GM23338 (cell line): ENCODE data around the gene PSMD5. TPM values are rescaled to one million over a fixed set of nuclear protein-coding genes. Genes with fewer than 3 reads are reported as not detected.
A peak's percentile ranks its signal among the peaks of the same experiment; 100 is the strongest.

ENCODE experiments used
- ATAC-seq: fragments of 200-7000 bp; cut with Tn5 transposase; 3 replicates; pipeline ENCODE4 v1.9.1; 2020
- DNase-seq: peaks from one replicate; pipeline ENCODE4 v3.0.0-alpha.2; 2015; ENCODE audit warnings: low spot score
- H2AFZ ChIP-seq: fragments of 200-600 bp; sonication (generic); 2 replicates; pipeline ENCODE4 v1.8.0; 2016; ENCODE audit warnings: antibody characterized with exemption, mild to moderate bottlenecking, moderate library complexity
- H3F3A ChIP-seq: fragments of 200-600 bp; sonication (generic); replicated peaks from 2 replicates; pipeline ENCODE4 v1.8.0; 2017; ENCODE audit warnings: antibody characterized with exemption, mixed run types, low read depth
- H3K27ac ChIP-seq: fragments of 200-600 bp; sonication (generic); 2 replicates; pipeline ENCODE4 v1.6.1; 2016; ENCODE audit warnings: low read depth
- H3K27me3 ChIP-seq: fragments of 200-600 bp; sonication (generic); 2 replicates; pipeline ENCODE4 v1.8.0; 2016; ENCODE audit warnings: mild to moderate bottlenecking, mixed run types, moderate library complexity; ENCODE audit not compliant: insufficient read depth
- H3K36me3 ChIP-seq: fragments of 200-600 bp; sonication (generic); 2 replicates; pipeline ENCODE4 v1.8.0; 2016; ENCODE audit warnings: mild to moderate bottlenecking; ENCODE audit not compliant: insufficient read depth
- H3K4me1 ChIP-seq: fragments of 200-600 bp; sonication (generic); 2 replicates; pipeline ENCODE4 v1.8.0; 2016; ENCODE audit warnings: mild to moderate bottlenecking, moderate library complexity; ENCODE audit not compliant: insufficient read depth
- H3K4me2 ChIP-seq: fragments of 200-600 bp; sonication (generic); 2 replicates; pipeline ENCODE4 v1.7.1; 2017; ENCODE audit warnings: mixed run types
- H3K4me3 ChIP-seq: fragments of 200-600 bp; sonication (generic); 2 replicates; pipeline ENCODE4 v1.6.1; 2016; ENCODE audit warnings: mixed run types
- H3K79me2 ChIP-seq: fragments of 200-600 bp; sonication (generic); replicated peaks from 2 replicates; pipeline ENCODE4 v1.8.0; 2017; ENCODE audit warnings: mild to moderate bottlenecking; ENCODE audit not compliant: insufficient read depth
- H3K9me2 ChIP-seq: fragments of 200-600 bp; sonication (generic); 2 replicates; pipeline ENCODE4 v1.8.0; 2017; ENCODE audit not compliant: insufficient read depth
- H4K20me1 ChIP-seq: fragments of 200-600 bp; sonication (generic); replicated peaks from 2 replicates; pipeline ENCODE4 v1.8.0; 2017; ENCODE audit warnings: mild to moderate bottlenecking; ENCODE audit not compliant: insufficient read depth
- H3K27ac Mint-ChIP-seq: 2 replicates; pipeline ENCODE4 v1.8.0; 2020; ENCODE audit warnings: inconsistent platforms, mild to moderate bottlenecking, moderate library complexity, mixed read lengths
- H3K27me3 Mint-ChIP-seq: 3 replicates; pipeline ENCODE4 v1.8.0; 2022; ENCODE audit warnings: low read depth, mild to moderate bottlenecking, moderate library complexity, mixed read lengths, inconsistent platforms; ENCODE audit not compliant: insufficient read depth, poor library complexity
- H3K36me3 Mint-ChIP-seq: 3 replicates; pipeline ENCODE4 v1.8.0; 2021; ENCODE audit warnings: low read depth, mild to moderate bottlenecking, inconsistent platforms, moderate library complexity, mixed read lengths
- H3K4me1 Mint-ChIP-seq: 3 replicates; pipeline ENCODE4 v1.8.0; 2020; ENCODE audit warnings: mild to moderate bottlenecking, inconsistent platforms, mixed read lengths
- H3K4me3 Mint-ChIP-seq: 3 replicates; pipeline ENCODE4 v1.8.0; 2021; ENCODE audit warnings: moderate library complexity, mild to moderate bottlenecking, inconsistent platforms, mixed read lengths
- H3K9me3 Mint-ChIP-seq: 3 replicates; pipeline ENCODE4 v1.8.0; 2020; ENCODE audit warnings: moderate library complexity, mild to moderate bottlenecking, inconsistent platforms, mixed read lengths
- CREB1 ChIP-seq: fragments of 250-450 bp; sonication (Bioruptor Pico); IDR thresholded peaks from 2 replicates; pipeline ENCODE4 v1.5.0; 2020; ENCODE audit warnings: low read depth, mild to moderate bottlenecking, moderate library complexity
- EZH2 ChIP-seq: fragments of 200-600 bp; sonication (generic); IDR thresholded peaks from one replicate; pipeline ENCODE4 v1.8.0; 2017; ENCODE audit warnings: antibody characterized with exemption, mild to moderate bottlenecking, low read depth; ENCODE audit not compliant: unreplicated experiment
- JUNB ChIP-seq: IDR thresholded peaks from one replicate; pipeline ENCODE4 v1.6.1; 2016; ENCODE audit warnings: antibody characterized with exemption; ENCODE audit not compliant: unreplicated experiment
- POLR2AphosphoS5 ChIP-seq: IDR thresholded peaks from 2 replicates; pipeline ENCODE4 v1.6.1; 2016; ENCODE audit warnings: antibody characterized with exemption, low read depth
- ZNF114 ChIP-seq: fragments of 250-450 bp; sonication (Bioruptor Pico); IDR thresholded peaks from 2 replicates; pipeline ENCODE4 v1.5.0; 2020; ENCODE audit warnings: mild to moderate bottlenecking, moderate library complexity
- ZNF331 ChIP-seq: fragments of 250-450 bp; sonication (Bioruptor Pico); IDR thresholded peaks from 2 replicates; pipeline ENCODE4 v1.5.0; 2020; ENCODE audit warnings: low read depth, mild to moderate bottlenecking, moderate library complexity
- polyA plus RNA-seq: library from polyadenylated mRNA; unstranded; fragments of >200 nt; fragmentation: Nextera tagmentation; extraction: Ambion mirVana; gene quantifications from 2 replicates; pipeline ENCODE4 v1.2.1, GENCODE V29; 2016
- total RNA-seq: library from RNA; depleted of rRNA; stranded (reverse); fragments of >200 nt; shearing (Covaris generic); gene quantifications from 2 replicates; pipeline ENCODE4 v1.2.3, GENCODE V29; 2014
- TF ChIP-seq, protein P1 (sequence below): IDR thresholded peaks from 2 replicates; pipeline ENCODE4 v1.6.1; 2016; ENCODE audit warnings: antibody characterized with exemption
- TF ChIP-seq, protein P2 (sequence below), 2 experiments: fragments of 200-600 bp in 1 of 2; sonication (generic) in 1 of 2; conservative IDR thresholded peaks; 2 replicates each; pipeline versions ENCODE4 v1.5.1 to v1.6.1; 2016 to 2017; ENCODE audit warnings: antibody characterized with exemption in 2 of 2, low read depth in 2 of 2, mild to moderate bottlenecking in 2 of 2, moderate library complexity in 1 of 2
- TF ChIP-seq, protein P3 (sequence below): IDR thresholded peaks from one replicate; pipeline ENCODE4 v1.6.1; 2018; ENCODE audit warnings: antibody characterized with exemption; ENCODE audit not compliant: unreplicated experiment

The PSMD5 gene
- total and polyA plus RNA-seq, 2 experiments from 2014 or later, result 23.9 to 40.5 TPM

DNA sequence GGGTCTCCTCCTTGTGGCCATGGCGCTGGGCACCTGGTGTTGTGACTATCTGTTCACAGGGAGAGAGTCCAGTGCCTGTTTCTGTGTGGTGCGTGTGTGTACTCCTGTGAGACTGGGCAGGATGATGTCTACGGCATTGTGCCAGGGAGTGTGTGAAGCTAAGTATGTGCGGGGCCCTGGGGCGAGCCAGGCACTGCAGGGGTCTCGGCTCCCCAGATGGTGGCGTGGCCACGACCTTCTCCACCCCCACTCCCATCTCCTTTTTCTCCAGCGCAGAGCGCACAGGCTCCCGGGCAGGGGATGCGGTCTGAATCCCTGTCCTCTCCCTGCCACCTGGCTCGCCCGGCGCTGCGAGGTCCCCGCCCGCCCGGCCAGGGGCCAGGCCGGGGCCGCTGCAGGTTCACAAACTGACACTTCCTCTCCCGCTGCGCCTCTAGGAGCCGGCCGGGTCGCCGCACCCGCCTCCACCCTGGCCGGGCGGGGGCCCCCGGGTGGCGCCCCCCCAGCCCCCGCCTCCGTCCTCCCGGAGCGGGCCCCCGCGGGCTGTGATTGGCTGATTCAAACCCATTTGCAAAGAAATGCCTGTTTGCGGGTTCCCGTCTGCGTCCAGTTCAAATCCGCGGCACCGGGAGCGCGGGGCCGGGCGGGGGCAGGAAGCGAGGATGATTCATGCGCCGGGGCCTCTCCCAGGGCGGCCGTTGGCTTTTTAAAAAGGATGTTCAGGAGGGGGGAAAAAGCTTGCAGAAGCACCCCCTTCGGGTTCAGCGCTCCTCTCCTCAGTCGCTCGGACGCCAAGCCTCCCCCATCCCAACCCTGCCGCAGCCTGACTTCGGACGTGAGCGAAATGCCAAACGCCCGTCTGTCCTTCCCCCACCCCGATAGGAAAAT lies 33.5 kb upstream of the PSMD5 start:
- H3K36me3 ChIP-seq, result peaks cover 5% of the 10 kb centered on the region; the same call in 1 of the 2 replicates
- Mint-ChIP-seq H3K4me3 (peak overlapping the region; percentile 75), H3K27ac (peak overlapping the region; percentile 76; the same call in 1 of the 2 replicates), H3K27me3 (peaks cover 26% of the 10 kb centered on the region), H3K4me1 (peaks cover 59% of the 10 kb centered on the region), H3K36me3 (peaks cover 37% of the 10 kb centered on the region), H3K9me3 (no peaks in the 10 kb centered on the region)
- peak overlapping the region; percentile 91 for H3K4me2 ChIP-seq
- peak; percentile 58 for ATAC-seq
- H3K27ac ChIP-seq, result peak overlapping the region; percentile 92
- TF ChIP-seq ZNF114 (CRISPR knock-in tag), result no peak
- TF ChIP-seq, protein P1, sequence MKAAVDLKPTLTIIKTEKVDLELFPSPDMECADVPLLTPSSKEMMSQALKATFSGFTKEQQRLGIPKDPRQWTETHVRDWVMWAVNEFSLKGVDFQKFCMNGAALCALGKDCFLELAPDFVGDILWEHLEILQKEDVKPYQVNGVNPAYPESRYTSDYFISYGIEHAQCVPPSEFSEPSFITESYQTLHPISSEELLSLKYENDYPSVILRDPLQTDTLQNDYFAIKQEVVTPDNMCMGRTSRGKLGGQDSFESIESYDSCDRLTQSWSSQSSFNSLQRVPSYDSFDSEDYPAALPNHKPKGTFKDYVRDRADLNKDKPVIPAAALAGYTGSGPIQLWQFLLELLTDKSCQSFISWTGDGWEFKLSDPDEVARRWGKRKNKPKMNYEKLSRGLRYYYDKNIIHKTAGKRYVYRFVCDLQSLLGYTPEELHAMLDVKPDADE, result peak; percentile 34; the same call in 1 of the 2 replicates
- TF ChIP-seq, protein P2, sequence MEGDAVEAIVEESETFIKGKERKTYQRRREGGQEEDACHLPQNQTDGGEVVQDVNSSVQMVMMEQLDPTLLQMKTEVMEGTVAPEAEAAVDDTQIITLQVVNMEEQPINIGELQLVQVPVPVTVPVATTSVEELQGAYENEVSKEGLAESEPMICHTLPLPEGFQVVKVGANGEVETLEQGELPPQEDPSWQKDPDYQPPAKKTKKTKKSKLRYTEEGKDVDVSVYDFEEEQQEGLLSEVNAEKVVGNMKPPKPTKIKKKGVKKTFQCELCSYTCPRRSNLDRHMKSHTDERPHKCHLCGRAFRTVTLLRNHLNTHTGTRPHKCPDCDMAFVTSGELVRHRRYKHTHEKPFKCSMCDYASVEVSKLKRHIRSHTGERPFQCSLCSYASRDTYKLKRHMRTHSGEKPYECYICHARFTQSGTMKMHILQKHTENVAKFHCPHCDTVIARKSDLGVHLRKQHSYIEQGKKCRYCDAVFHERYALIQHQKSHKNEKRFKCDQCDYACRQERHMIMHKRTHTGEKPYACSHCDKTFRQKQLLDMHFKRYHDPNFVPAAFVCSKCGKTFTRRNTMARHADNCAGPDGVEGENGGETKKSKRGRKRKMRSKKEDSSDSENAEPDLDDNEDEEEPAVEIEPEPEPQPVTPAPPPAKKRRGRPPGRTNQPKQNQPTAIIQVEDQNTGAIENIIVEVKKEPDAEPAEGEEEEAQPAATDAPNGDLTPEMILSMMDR (conservative IDR thresholded peaks at IDR 0.05; ENCODE audit: low read depth in 2 of 2), result 0 out of 4 replicates have a peak, but pooled peaks of 1 of the 2 experiments have one; percentile 17
- no peak for TF ChIP-seq EZH2
- TF ChIP-seq POLR2AphosphoS5, result peak; percentile 67
- H2AFZ ChIP-seq, result peak overlapping the region; percentile 81
- peak overlapping the region; percentile 89 for H3K4me3 ChIP-seq
- peaks cover 8% of the 10 kb centered on the region for H3K27me3 ChIP-seq
- H3K79me2 ChIP-seq, result peaks cover 6% of the 10 kb centered on the region; the same call in 1 of the 2 replicates
- peak; percentile 85 for DNase-seq
- no peaks in the 10 kb centered on the region for H3K9me2 ChIP-seq
- no peaks in the 10 kb centered on the region for H4K20me1 ChIP-seq
- peaks cover 27% of the 10 kb centered on the region for H3F3A ChIP-seq
- H3K4me1 ChIP-seq, result peaks cover 44% of the 10 kb centered on the region

DNA sequence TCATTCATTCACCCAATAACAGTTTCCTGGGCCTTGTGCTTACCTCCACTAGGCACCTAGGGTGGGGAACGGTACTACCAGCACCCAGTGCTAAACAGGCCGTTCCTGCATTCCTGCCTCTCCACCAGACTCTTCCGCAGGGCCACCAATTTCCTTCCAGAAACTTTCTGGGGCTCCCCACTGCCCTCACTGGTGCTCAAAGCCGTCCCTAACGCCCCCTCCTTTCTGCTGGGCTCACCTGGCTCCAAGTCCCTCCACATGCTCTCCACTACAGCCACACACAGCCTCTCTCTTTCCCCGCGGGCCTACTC lies 32.9 kb upstream of the PSMD5 start:
- Mint-ChIP-seq H3K36me3 (peaks cover 41% of the 10 kb centered on the region), H3K4me3 (peak overlapping the region; percentile 75), H3K27ac (peak overlapping the region; percentile 76; the same call in 1 of the 2 replicates), H3K27me3 (peaks cover 24% of the 10 kb centered on the region), H3K9me3 (no peaks in the 10 kb centered on the region), H3K4me1 (peaks cover 59% of the 10 kb centered on the region)
- Histone ChIP-seq H3K4me1 (peaks cover 44% of the 10 kb centered on the region), H3F3A (peaks cover 27% of the 10 kb centered on the region), H3K4me2 (peak overlapping the region; percentile 91), H3K79me2 (peaks cover 6% of the 10 kb centered on the region; the same call in 1 of the 2 replicates), H3K36me3 (peaks cover 5% of the 10 kb centered on the region; the same call in 1 of the 2 replicates), H3K27me3 (peaks cover 8% of the 10 kb centered on the region), H3K9me2 (no peaks in the 10 kb centered on the region), H3K27ac (peak overlapping the region; percentile 92), H2AFZ (peak overlapping the region; percentile 81; the same call in 1 of the 2 replicates), H3K4me3 (peak overlapping the region; percentile 89), H4K20me1 (no peaks in the 10 kb centered on the region)
- DNase-seq (peak; percentile 68), ATAC-seq (peak; percentile 26; the same call in 2 of the 3 replicates)
- TF ChIP-seq ZNF114 (CRISPR knock-in tag) (no peak), EZH2 (no peak), ZNF331 (CRISPR knock-in tag) (no peak), JUNB (no peak), CREB1 (CRISPR knock-in tag) (no peak)
- TF ChIP-seq, protein P3, sequence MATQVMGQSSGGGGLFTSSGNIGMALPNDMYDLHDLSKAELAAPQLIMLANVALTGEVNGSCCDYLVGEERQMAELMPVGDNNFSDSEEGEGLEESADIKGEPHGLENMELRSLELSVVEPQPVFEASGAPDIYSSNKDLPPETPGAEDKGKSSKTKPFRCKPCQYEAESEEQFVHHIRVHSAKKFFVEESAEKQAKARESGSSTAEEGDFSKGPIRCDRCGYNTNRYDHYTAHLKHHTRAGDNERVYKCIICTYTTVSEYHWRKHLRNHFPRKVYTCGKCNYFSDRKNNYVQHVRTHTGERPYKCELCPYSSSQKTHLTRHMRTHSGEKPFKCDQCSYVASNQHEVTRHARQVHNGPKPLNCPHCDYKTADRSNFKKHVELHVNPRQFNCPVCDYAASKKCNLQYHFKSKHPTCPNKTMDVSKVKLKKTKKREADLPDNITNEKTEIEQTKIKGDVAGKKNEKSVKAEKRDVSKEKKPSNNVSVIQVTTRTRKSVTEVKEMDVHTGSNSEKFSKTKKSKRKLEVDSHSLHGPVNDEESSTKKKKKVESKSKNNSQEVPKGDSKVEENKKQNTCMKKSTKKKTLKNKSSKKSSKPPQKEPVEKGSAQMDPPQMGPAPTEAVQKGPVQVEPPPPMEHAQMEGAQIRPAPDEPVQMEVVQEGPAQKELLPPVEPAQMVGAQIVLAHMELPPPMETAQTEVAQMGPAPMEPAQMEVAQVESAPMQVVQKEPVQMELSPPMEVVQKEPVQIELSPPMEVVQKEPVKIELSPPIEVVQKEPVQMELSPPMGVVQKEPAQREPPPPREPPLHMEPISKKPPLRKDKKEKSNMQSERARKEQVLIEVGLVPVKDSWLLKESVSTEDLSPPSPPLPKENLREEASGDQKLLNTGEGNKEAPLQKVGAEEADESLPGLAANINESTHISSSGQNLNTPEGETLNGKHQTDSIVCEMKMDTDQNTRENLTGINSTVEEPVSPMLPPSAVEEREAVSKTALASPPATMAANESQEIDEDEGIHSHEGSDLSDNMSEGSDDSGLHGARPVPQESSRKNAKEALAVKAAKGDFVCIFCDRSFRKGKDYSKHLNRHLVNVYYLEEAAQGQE, result no peak
